Measurements from ENCODE around the gene RP9. TPM values are rescaled to one million over a fixed set of nuclear protein-coding genes. Genes with fewer than 3 reads are reported as not detected.

The RP9 gene
- total and polyA plus RNA-seq, 2 of the 13 experiments (the other 11 are each of a cell fraction or from before 2014, with no cell fraction given), result 14.2 to 18.6 TPM

- peak; percentile 21; the same call in 1 of the 2 replicates for TF ChIP-seq MNT (IDR thresholded peaks at IDR 0.05)
- no peak for TF ChIP-seq GATA4 (IDR thresholded peaks at IDR 0.05; ENCODE audit: borderline replicate concordance, low read depth)
- TF ChIP-seq STAG1 (CRISPR knock-in tag; IDR thresholded peaks at IDR 0.05), result no peak
- no peak for TF ChIP-seq BCLAF1 (IDR thresholded peaks at IDR 0.05)
- no peak for TF ChIP-seq ZNF597 (CRISPR knock-in tag; IDR thresholded peaks at IDR 0.05)
- 0 out of 2 replicates have a peak, but pooled peaks have one; percentile 35 for TF ChIP-seq IRF2 (CRISPR knock-in tag; IDR thresholded peaks at IDR 0.05)
- no peak for TF ChIP-seq FOXP1 (IDR thresholded peaks at IDR 0.05)
- TF ChIP-seq FOXP1 (CRISPR knock-in tag; IDR thresholded peaks at IDR 0.05), result no peak
- TF ChIP-seq TBX3 (IDR thresholded peaks at IDR 0.05; ENCODE audit: borderline replicate concordance), result peak; percentile 81; the same call in 1 of the 2 replicates
- TF ChIP-seq FOXK1 (CRISPR knock-in tag; IDR thresholded peaks at IDR 0.05; ENCODE audit: borderline replicate concordance, low read depth), result peak; percentile 94; the same call in 1 of the 2 replicates
- no peak for TF ChIP-seq SIX4 (CRISPR knock-in tag; IDR thresholded peaks at IDR 0.05)
- peak; percentile 62 to 70 for TF ChIP-seq POLR2A (IDR thresholded peaks at IDR 0.05; ENCODE audit: insufficient read depth in 1 of 2, low read depth in 2 of 2, low read length in 2 of 2)
- no peak; the same call in 1 of the 2 replicates for TF ChIP-seq MLX (CRISPR knock-in tag; IDR thresholded peaks at IDR 0.05)
- TF ChIP-seq ZFP62 (CRISPR knock-in tag; IDR thresholded peaks at IDR 0.05), result no peak
- TF ChIP-seq ZNF350 (CRISPR knock-in tag; IDR thresholded peaks at IDR 0.05; ENCODE audit: borderline replicate concordance, low read depth), result peak; percentile 66; the same call in 1 of the 2 replicates
- peak; percentile 68 for TF ChIP-seq TFDP2 (CRISPR knock-in tag; IDR thresholded peaks at IDR 0.05)
- no peak; the same call in 1 of the 2 replicates for TF ChIP-seq ARHGAP35 (CRISPR knock-in tag; IDR thresholded peaks at IDR 0.05; ENCODE audit: borderline replicate concordance)
- no peak for TF ChIP-seq EP300 (IDR thresholded peaks at IDR 0.05; ENCODE audit: low read depth in 2 of 2, low read length in 2 of 2)
- TF ChIP-seq EP300 (CRISPR knock-in tag; IDR thresholded peaks at IDR 0.05; ENCODE audit: borderline replicate concordance), result no peak
- TF ChIP-seq RARA (CRISPR knock-in tag; IDR thresholded peaks at IDR 0.05), result 0 out of 2 replicates have a peak, but pooled peaks have one; percentile 24
- peak; percentile 61 for TF ChIP-seq GATAD1 (CRISPR knock-in tag; IDR thresholded peaks at IDR 0.05)
These were observed 20.0 kb upstream of the RP9 start, which contains the start of gene BBS9 (continued) for GRCh38 chr7:33128990-33129805.
